ENCODE measurements around the gene IL17C. TPM values are rescaled to one million over a fixed set of nuclear protein-coding genes. Genes with fewer than 3 reads are reported as not detected.
A peak's percentile ranks its signal among the peaks of the same experiment; 100 is the strongest.

Gene IL17C
- total RNA-seq, 1 donor from 2014 or later: 0.23 TPM

GRCh38 chr16:88639231-88640038 is 1.1 kb downstream of the IL17C start:
- Mint-ChIP-seq H3K27ac (ENCODE audit: unreplicated experiment) (no peak overlapping the region), H3K4me3 (no peak overlapping the region), H3K9me3 (no peaks in the 10 kb centered on the region), H3K4me1 (peaks cover 8% of the 10 kb centered on the region), H3K27me3 (ENCODE audit: low read depth) (peaks cover 25% of the 10 kb centered on the region), H3K36me3 (ENCODE audit: low read depth) (no peaks in the 10 kb centered on the region)
- DNase-seq (ENCODE audit: low read depth, low spot score): no peak
- TF ChIP-seq CTCF (conservative IDR thresholded peaks at IDR 0.05): no peak

- H3K9me3 Mint-ChIP-seq: no peaks in the 10 kb centered on the region
- no peaks in the 10 kb centered on the region for H3K36me3 Mint-ChIP-seq (ENCODE audit: low read depth)
- H3K27me3 Mint-ChIP-seq (ENCODE audit: low read depth): peaks cover 26% of the 10 kb centered on the region
- no peak for DNase-seq (ENCODE audit: low read depth, low spot score)
- no peak overlapping the region for H3K27ac Mint-ChIP-seq (ENCODE audit: unreplicated experiment)
- H3K4me3 Mint-ChIP-seq: peak overlapping the region; percentile 42
- no peak for TF ChIP-seq CTCF (conservative IDR thresholded peaks at IDR 0.05)
- peaks cover 10% of the 10 kb centered on the region for H3K4me1 Mint-ChIP-seq
Measured at GRCh38 chr16:88640039-88640495, 1.7 kb downstream of the IL17C start.

GRCh38 chr16:88640498-88641247 is 2.3 kb downstream of the IL17C start:
- DNase-seq (ENCODE audit: low read depth, low spot score): no peak
- H3K4me1 Mint-ChIP-seq: peaks cover 11% of the 10 kb centered on the region
- no peaks in the 10 kb centered on the region for H3K36me3 Mint-ChIP-seq (ENCODE audit: low read depth)
- no peak for TF ChIP-seq CTCF (conservative IDR thresholded peaks at IDR 0.05)
- peak overlapping the region; percentile 42 for H3K4me3 Mint-ChIP-seq
- peaks cover 23% of the 10 kb centered on the region for H3K27me3 Mint-ChIP-seq (ENCODE audit: low read depth)
- H3K9me3 Mint-ChIP-seq: no peaks in the 10 kb centered on the region
- no peak overlapping the region for H3K27ac Mint-ChIP-seq (ENCODE audit: unreplicated experiment)

- Mint-ChIP-seq H3K27me3 (ENCODE audit: low read depth) (peaks cover 12% of the 10 kb centered on the region), H3K36me3 (ENCODE audit: low read depth) (no peaks in the 10 kb centered on the region), H3K4me1 (peaks cover 11% of the 10 kb centered on the region), H3K4me3 (no peak overlapping the region), H3K27ac (ENCODE audit: unreplicated experiment) (no peak overlapping the region), H3K9me3 (no peaks in the 10 kb centered on the region)
- no peak for TF ChIP-seq CTCF (conservative IDR thresholded peaks at IDR 0.05)
- DNase-seq (ENCODE audit: low read depth, low spot score): no peak
Measured at GRCh38 chr16:88642881-88643643, 4.7 kb downstream of the IL17C start.

GRCh38 chr16:88643644-88643932 is 5.2 kb downstream of the IL17C start:
- H3K27me3 Mint-ChIP-seq (ENCODE audit: low read depth): peaks cover 8% of the 10 kb centered on the region
- DNase-seq (ENCODE audit: low read depth, low spot score): no peak

More at GRCh38 chr16:88643644-88643932, 5.2 kb downstream of the IL17C start:
- Mint-ChIP-seq H3K4me1 (peaks cover 11% of the 10 kb centered on the region), H3K36me3 (ENCODE audit: low read depth) (no peaks in the 10 kb centered on the region), H3K27ac (ENCODE audit: unreplicated experiment) (no peak overlapping the region), H3K9me3 (no peaks in the 10 kb centered on the region), H3K4me3 (no peak overlapping the region)
- no peak for TF ChIP-seq CTCF (conservative IDR thresholded peaks at IDR 0.05)

Data from neural crest cell (in vitro differentiated cells).